ENCODE measurements around the gene TBXA2R. TPM values are rescaled to one million over a fixed set of nuclear protein-coding genes. Genes with fewer than 3 reads are reported as not detected.

TBXA2R gene
- total and polyA plus RNA-seq, 2 donors (not counting 3 experiments of a cell fraction or from before 2014, with no cell fraction given) = 2.4 to 2.9 TPM

DNA sequence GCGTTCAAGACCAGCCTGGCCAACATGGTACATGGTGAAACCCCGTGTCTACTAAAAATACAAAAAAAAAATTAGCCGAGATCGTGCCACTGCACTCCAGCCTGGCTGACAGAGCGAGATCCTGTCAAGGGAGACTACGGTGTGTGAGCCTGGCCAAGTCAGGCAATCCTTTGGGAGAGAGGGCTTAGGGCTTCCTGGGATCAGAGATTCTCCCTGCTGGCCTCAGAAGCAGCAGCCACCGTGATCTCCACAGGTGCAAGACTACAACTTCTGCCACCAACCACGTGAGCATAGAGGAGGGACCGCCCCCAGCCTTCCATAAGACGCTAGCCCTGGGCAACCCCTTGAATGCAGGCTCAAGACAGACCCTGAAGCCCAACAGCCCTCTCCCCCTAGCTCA, 56.9 kb downstream of the TBXA2R start:
- Histone ChIP-seq H3K4me2 (ENCODE audit: insufficient read depth, low read length) (no peak overlapping the region), H3K27ac (ENCODE audit: insufficient read depth, low read depth, low read length) (no peak overlapping the region), H3K9ac (replicated peaks; ENCODE audit: extremely low read depth, insufficient read depth, low read length) (no peak overlapping the region), H3K36me3 (ENCODE audit: control insufficient read depth in 2 of 2, extremely low read depth in 1 of 2, insufficient read depth in 2 of 2, low read length in 2 of 2) (peaks cover 2 to 10% of the 10 kb centered on the region in 2 experiments), H3K9me1 (replicated peaks; ENCODE audit: control insufficient read depth, extremely low read depth, insufficient read depth, low read length) (no peaks in the 10 kb centered on the region), H2AFZ (ENCODE audit: low read depth, low read length) (no peak overlapping the region), H4K20me1 (replicated peaks; ENCODE audit: control insufficient read depth, extremely low read depth, insufficient read depth, low read length) (no peaks in the 10 kb centered on the region), H3K4me1 (ENCODE audit: control insufficient read depth, extremely low read depth, insufficient read depth, low read length) (peaks cover 10% of the 10 kb centered on the region), H3K79me2 (ENCODE audit: control insufficient read depth, insufficient read depth, low read length) (peaks cover 16% of the 10 kb centered on the region), H3K4me3 (replicated peaks in 1 of 3; ENCODE audit: insufficient read depth in 1 of 3, low read depth in 1 of 3, low read length in 3 of 3) (no peak overlapping the region), H3K27me3 (ENCODE audit: control insufficient read depth in 2 of 2, insufficient read depth in 2 of 2, low read length in 2 of 2) (no peaks in the 10 kb centered on the region), H3K9me3 (replicated peaks; ENCODE audit: control insufficient read depth, insufficient read depth, low read length) (no peaks in the 10 kb centered on the region)
- ChIA-PET POLR2A (no interaction called here), CTCF (interaction anchor here (3.5 kb wide), 1 partner anchor 25 kb away, joined by 12 read pairs; no protein-coding TSS in a partner anchor)
- DNase-seq (ENCODE audit: low read depth, low spot score) (no peak), FAIRE-seq (no peak)
- intact Hi-C loops (cut with micrococcal nuclease) (no loop called here), dilution Hi-C loops (cut with MboI; ENCODE audit: extremely low pct_ligation_motif_present, low sequenced_read_pairs) (no loop called here)
- TF ChIP-seq POLR2AphosphoS5 (IDR thresholded peaks at IDR 0.05; ENCODE audit: insufficient read depth, low read depth, low read length) (no peak), FOS (IDR thresholded peaks at IDR 0.05; ENCODE audit: borderline replicate concordance, insufficient read depth, low read length) (no peak), EZH2 (IDR thresholded peaks at IDR 0.05; ENCODE audit: borderline replicate concordance, low read depth, low read length, severe bottlenecking) (no peak), MYC (IDR thresholded peaks at IDR 0.05; ENCODE audit: low read depth, low read length) (no peak), JUN (IDR thresholded peaks at IDR 0.05; ENCODE audit: borderline replicate concordance, insufficient read depth, insufficient read length, low read depth) (no peak), POLR2A (IDR thresholded peaks at IDR 0.05; ENCODE audit: low read depth, low read length) (no peak), MAX (IDR thresholded peaks at IDR 0.05; ENCODE audit: insufficient read depth, insufficient read length) (no peak), GATA2 (IDR thresholded peaks at IDR 0.05; ENCODE audit: insufficient read depth, insufficient read length, low read depth, low read length) (no peak)
- TF ChIP-seq, protein P1, sequence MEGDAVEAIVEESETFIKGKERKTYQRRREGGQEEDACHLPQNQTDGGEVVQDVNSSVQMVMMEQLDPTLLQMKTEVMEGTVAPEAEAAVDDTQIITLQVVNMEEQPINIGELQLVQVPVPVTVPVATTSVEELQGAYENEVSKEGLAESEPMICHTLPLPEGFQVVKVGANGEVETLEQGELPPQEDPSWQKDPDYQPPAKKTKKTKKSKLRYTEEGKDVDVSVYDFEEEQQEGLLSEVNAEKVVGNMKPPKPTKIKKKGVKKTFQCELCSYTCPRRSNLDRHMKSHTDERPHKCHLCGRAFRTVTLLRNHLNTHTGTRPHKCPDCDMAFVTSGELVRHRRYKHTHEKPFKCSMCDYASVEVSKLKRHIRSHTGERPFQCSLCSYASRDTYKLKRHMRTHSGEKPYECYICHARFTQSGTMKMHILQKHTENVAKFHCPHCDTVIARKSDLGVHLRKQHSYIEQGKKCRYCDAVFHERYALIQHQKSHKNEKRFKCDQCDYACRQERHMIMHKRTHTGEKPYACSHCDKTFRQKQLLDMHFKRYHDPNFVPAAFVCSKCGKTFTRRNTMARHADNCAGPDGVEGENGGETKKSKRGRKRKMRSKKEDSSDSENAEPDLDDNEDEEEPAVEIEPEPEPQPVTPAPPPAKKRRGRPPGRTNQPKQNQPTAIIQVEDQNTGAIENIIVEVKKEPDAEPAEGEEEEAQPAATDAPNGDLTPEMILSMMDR (IDR thresholded peaks at IDR 0.05; ENCODE audit: extremely low read depth in 1 of 2, insufficient read depth in 1 of 2, low read depth in 1 of 2, low read length in 2 of 2) = no peak
- BruUV-seq (replicated peaks) = no TSS peak

All from endothelial cell of umbilical vein (primary cell).